DND-41 (cell line): ENCODE measurements around the gene FHIT.

Experiments used
- EZH2 ChIP-seq: IDR thresholded peaks from 3 replicates; pipeline ENCODE4 v1.6.1; 2012; ENCODE audit warnings: borderline replicate concordance, low read depth, mild to moderate bottlenecking, moderate library complexity, low read length, inconsistent platforms; ENCODE audit not compliant: severe bottlenecking
- TF ChIP-seq, protein P1 (sequence below): IDR thresholded peaks from 2 replicates; pipeline ENCODE4 v1.5.1; 2012; ENCODE audit warnings: borderline replicate concordance, low read length, moderate library complexity, mild to moderate bottlenecking; ENCODE audit not compliant: poor library complexity, severe bottlenecking; ENCODE audit errors: extremely low read depth

DNA sequence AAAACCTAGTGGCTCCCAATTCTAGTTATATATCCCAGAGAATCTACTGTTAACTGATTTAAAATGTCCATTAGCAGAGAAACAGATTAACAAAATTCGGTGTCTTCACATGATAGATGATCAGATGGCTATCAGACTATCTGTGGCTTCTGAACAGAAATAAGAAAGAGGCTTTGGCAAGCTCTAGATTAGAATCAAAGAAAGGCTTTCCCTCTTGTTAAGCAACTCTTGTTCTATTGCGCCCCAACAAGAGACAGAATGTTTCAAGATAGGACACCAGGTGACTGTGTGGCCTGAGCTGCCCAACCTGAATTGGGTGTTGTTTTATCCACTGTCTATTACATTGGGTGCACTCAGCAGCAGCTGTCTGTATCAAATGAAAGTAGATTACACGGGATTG lies 483.7 kb downstream of the FHIT start:
- TF ChIP-seq, protein P1, sequence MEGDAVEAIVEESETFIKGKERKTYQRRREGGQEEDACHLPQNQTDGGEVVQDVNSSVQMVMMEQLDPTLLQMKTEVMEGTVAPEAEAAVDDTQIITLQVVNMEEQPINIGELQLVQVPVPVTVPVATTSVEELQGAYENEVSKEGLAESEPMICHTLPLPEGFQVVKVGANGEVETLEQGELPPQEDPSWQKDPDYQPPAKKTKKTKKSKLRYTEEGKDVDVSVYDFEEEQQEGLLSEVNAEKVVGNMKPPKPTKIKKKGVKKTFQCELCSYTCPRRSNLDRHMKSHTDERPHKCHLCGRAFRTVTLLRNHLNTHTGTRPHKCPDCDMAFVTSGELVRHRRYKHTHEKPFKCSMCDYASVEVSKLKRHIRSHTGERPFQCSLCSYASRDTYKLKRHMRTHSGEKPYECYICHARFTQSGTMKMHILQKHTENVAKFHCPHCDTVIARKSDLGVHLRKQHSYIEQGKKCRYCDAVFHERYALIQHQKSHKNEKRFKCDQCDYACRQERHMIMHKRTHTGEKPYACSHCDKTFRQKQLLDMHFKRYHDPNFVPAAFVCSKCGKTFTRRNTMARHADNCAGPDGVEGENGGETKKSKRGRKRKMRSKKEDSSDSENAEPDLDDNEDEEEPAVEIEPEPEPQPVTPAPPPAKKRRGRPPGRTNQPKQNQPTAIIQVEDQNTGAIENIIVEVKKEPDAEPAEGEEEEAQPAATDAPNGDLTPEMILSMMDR: no peak
- TF ChIP-seq EZH2: no peak
